ENCODE measurements around the gene ST6GALNAC5.
"Not testable (repeated sequence)": the region's sequence is repeated elsewhere in the genome, so short reads cannot be mapped to it uniquely, and the experiment has no call there.

The ST6GALNAC5 gene

GRCh38 chr1:76939050-76939816 lies 72.0 kb downstream of the ST6GALNAC5 start:
- no peak for DNase-seq

DNA sequence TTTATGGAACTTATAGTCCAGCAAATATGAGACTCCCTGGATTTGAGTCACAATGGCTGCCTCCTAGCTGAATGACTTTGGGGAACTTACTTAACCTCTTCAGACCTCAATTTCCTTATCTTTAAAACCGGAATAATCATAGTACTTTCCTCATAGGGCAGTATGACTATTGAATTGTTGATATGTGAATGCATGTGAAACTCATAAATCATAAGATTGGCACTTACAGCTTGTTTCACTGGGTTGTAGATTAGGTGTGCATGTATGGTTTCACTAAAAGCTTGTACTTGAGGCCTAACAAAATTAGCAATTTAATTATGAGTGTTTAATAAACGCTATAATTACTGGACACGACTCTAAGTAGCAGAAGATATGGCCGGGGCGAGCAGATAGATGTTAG lies 72.5 kb downstream of the ST6GALNAC5 start:
- DNase-seq: no peak

DNA sequence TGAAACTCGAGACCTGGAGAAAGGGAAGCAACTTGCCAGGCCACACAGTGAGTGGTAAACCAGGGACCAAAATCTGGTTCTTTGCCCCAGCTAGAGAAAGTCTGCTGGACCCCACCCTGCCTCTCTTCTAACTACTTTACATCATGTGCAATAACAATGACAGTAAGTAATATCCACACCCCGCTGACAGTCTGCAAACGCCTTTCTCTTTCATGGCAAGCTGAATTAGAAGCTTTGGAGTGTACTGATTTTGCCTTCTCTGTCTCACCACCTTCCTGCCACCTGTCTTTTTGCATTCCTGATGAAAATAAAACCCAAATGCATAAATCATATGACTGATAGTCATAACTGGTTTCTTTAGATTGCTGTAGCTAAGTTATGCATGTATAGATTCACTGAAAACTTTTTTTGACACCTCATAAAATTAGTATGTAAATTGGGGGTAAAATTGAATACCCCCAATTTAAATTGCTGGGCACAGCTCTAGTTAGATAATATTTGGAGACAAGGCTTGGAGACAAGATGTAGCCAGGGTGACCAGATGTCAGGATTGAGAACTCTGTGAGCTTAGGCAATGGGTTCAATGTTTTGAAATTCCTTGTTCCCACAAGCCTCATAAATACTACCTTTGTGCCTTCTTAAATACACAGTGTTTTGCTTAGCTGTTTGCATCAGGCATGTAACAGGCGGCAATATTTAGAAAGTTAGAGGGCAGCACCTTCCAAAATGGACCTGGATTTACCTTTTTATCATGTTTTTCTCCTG lies 73.5 kb downstream of the ST6GALNAC5 start:
- DNase-seq: no peak

DNA sequence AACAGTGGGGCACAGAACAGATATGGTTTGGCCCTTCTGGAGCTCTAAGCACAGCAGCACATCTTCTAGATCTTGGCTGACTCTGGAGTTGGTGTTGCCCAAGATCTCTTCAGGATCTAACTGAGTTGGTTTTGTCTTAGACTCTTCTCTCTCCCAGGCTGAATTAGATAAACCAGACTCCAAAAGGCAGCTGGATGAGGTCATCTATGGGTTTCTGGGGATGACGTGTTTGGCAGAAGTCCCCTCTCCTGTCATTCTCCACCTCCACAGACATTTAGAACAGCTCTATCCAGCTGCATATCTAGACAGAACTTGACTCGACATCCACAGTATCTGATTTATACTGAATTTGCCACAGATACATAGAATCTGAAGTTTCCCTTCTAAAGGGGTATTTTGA lies 75.3 kb downstream of the ST6GALNAC5 start:
- DNase-seq: no peak

GRCh38 chr1:76944942-76945341 lies 77.7 kb downstream of the ST6GALNAC5 start:
- DNase-seq: no peak

- DNase-seq: no peak
These were observed 81.6 kb downstream of the ST6GALNAC5 start for GRCh38 chr1:76948846-76949245.

DNA sequence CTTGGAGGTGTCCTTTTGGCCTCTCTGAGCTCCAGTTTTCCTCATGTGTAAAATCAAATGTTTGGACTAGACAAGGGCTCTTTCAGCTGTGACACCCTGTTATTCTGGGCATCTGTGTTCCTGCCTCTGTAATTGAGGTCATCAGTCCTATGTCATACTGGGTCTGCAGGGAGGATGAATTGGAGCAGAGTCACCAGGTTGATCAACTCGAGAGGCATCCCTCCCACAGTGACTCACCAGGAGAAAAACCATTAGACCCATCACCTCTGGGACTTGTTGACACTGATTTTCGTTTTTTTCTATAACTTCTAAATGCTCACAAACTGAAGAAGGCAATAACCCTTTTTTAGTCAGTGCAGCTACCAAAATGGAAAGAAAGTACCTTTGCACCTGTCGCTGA lies 82.2 kb downstream of the ST6GALNAC5 start:
- DNase-seq: no peak

DNA sequence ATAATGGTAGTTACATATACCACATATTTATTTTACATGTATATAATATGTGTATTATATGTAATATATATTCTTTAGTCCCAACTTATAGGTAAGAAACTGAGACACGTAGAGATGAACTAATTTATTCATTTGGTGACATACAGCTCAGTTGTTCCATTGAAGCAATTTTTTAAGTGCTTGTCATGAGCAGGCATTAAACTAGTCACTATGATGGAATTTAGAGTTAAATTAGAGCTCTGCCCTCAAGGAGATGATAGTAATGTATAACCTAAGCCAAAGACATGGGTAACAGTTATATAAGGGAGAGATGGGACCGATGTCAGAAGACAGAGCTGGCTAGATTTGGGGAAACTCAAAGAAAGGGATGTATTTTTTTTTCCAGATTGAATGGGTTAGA lies 83.0 kb downstream of the ST6GALNAC5 start:
- DNase-seq: no peak

- no peak for DNase-seq
These were observed 83.9 kb downstream of the ST6GALNAC5 start for GRCh38 chr1:76951153-76951552.

DNA sequence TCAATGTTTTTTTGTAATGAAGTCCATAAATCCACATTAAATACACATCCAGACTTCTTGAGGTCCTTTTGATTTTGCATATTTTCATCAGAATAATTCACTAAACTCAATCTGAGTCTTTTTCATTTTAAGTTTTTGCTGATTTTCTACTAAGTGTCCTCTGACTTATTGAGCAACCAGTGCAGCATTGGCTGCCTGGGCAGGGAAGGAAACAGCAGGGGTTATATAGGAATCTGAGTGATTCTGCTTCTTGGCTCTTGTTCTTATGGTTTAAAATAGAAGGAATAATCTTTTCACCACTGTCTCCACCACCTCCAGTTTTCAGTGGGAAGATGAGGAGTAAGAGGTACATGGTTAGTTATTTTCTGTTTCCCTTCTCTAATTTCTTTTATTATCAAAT lies 88.4 kb downstream of the ST6GALNAC5 start:
- no peak for DNase-seq

DNA sequence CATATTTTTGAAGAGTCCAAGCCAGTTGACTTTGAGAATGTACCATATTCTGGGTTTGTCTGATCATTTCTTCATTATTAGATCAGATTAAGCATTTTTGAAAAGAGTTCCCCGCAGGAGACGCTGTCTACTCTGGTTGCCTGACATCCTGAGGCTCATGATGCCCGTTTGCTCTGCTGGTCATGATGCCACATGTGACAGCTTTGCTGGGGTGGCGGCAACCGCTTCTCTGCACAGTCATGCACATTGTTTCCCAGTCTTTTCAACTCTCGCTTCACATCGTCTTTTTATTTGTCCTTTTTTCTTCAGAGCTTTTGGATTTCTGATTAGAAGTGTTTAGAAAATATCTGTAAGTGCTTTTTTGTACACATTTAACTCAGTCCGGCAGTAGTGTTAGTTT lies 90.7 kb downstream of the ST6GALNAC5 start:
- DNase-seq: no peak

- DNase-seq: no peak
These were observed 91.5 kb downstream of the ST6GALNAC5 start for GRCh38 chr1:76958828-76959227.

- DNase-seq: no peak
These were observed 92.3 kb downstream of the ST6GALNAC5 start for GRCh38 chr1:76959556-76959955.

- DNase-seq: no peak
These were observed 94.0 kb downstream of the ST6GALNAC5 start for GRCh38 chr1:76961181-76961819.

- DNase-seq: no peak
These were observed 94.5 kb downstream of the ST6GALNAC5 start for GRCh38 chr1:76961820-76962207.

DNA sequence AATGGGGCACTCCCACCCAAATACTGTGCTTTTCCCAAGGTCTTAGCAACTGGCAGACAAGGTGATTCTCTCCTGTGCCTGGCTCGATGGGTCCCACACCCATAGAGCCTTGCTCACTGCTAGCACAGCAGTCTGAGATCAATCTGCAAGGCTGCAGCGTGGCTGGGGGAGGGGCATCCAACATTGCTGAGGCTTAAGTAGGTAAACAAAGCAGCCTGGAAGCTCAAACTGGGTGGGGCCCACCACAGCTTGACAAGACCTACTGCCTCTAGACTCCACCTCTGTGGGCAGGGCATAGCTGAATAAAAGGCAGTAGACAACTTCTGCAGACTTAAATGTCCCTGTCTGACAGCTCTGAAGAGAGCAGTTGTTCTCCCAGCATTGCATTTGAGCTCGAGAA lies 114.0 kb downstream of the ST6GALNAC5 start:
- DNase-seq: not testable (repeated sequence)

- no peak for DNase-seq
These were observed 122.7 kb downstream of the ST6GALNAC5 start for GRCh38 chr1:76989976-76990375.

- no peak for DNase-seq
These were observed 125.8 kb downstream of the ST6GALNAC5 start for GRCh38 chr1:76993036-76993435.

DNA sequence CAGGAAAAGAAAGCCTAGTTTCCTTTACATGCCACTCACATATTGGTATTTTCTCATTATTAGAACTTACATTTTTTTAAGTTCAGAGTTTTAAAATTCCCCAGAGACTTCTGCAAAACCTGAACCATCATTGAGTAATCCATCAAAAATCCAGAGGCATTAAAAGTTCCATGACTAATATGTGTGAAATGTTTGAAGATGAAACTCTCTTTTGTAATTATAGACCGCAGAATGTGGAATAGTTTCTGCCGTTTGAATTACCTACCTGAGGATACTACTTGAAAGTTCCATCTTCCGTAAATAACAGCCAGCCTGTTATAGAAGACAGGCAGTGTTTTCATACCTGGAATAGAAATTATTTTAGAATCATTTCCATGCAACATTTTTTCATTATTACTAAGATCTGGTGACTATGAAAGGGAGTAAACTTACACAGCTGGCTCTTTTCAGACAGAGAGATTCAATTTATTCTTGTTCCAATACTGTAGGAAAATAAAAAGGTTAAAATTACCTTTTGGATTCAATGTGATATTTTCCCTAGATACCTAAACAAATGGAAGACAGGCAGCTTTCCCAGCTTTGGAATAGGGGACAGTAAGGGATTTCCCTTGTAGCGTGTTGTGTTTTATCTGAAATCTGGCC lies 131.4 kb downstream of the ST6GALNAC5 start:
- DNase-seq: no peak

DNA sequence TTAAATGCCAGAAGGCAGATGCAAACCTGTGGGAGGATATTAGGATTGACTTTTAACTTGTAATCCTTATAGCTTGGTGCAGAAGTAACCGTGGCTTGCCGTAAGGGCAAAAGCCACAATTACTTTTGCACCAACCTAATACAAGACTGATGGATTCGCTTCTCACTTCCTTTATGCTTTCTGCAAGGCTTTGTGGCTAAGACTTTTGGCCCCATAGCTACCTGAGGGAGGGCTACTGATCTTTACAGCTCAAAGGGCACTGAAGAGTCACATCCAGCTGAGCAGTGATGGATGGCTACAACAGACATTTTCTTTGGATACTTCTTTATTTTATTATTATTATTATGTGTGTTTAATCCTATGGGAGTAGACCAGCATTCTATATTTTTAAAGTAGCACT lies 140.4 kb downstream of the ST6GALNAC5 start:
- DNase-seq: no peak

DNA sequence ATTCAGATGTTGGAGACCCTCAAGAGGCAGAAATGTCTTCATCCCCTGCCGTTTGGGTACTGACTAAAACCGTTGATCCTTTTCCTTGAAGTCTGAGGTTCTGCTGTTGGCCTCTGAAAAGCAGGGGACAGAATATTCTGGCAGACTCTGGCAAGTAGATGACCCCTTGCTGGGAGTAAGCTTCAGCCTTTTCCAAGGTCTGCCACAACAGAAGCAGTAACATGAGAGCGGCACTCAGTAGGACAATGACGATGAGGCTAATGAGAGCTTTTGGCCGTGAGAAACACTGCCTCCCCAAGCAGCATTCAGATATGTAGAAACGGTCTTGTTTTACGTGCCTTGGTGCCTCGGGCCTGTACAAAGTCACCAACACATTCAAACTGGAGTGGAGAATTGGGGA lies 143.7 kb downstream of the ST6GALNAC5 start:
- no peak for DNase-seq

GRCh38 chr1:77012066-77012465 lies 144.8 kb downstream of the ST6GALNAC5 start:
- DNase-seq: no peak

DNA sequence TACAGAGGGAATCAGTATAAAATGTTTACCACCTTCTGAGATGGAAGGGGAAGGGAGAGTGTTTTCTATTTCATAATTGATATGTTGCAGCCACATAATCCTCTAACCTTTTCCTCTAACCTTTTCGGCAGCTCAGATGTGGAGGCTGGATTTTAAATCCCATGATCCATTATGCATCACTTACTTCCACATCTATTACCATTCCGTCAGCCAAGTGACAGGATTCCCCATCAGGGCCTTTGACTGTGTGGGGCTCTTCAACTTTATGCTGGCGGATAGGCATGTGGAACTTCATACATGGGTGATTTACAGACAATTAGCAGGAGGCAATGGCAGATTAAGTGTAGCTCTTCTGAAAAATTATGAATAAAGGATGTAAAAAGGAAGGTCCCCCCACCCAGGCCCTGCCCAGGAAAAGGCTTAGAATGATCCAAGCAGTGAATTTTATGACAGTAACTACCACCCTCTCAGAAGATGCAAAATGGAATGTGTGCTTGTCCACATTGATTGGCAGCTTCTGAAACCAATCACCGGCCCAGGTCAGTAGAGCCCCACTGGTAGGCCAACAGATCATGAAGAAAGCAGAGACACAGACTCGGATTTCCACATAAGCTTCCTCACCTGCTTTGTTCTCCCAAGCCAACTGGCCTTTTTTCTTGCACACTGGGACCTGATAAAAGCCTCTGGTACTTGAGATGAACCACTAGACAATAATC lies 147.0 kb downstream of the ST6GALNAC5 start:
- DNase-seq: no peak
